H1 (cell line): Measurements from ENCODE around the gene CEP68. TPM values are rescaled to one million over a fixed set of nuclear protein-coding genes. Genes with fewer than 3 reads are reported as not detected.

Experiments used
- PHF8 ChIP-seq: fragments of 200-600 bp; sonication (generic); conservative IDR thresholded peaks from 2 replicates; pipeline ENCODE4 v1.7.1; 2012; ENCODE audit warnings: low read depth, mild to moderate bottlenecking, inconsistent platforms, low read length, moderate library complexity
- polyA plus RNA-seq, 7 experiments: library from polyadenylated mRNA; depleted of rRNA in 3 of 7; stranded (reverse) in 5 of 7; unstranded in 2 of 7; fragments of >200 nt in 5 of 7; fragments of 200-250 nt in 2 of 7; gene quantifications; 1 replicate in 5 of 7; 2 replicates in 1 of 7; 4 replicates in 1 of 7; pipeline versions ENCODE4 v1.2.1 to v1.2.3, GENCODE V29; 2011 to 2013; ENCODE audit warnings: missing spikeins in 2 of 7, mixed read lengths in 2 of 7
- total RNA-seq: library from RNA; stranded (reverse); fragmentation: NEBNext Ultra II Directional; extraction: Animal tissue kit (Norgen Biotek cat#: 25700); gene quantifications from 2 replicates; pipeline ENCODE4 v1.2.1, GENCODE V29; 2021

The CEP68 gene
- total and polyA plus RNA-seq, 2 of the 8 experiments (the other 6 are each of a cell fraction or from before 2014, with no cell fraction given): 23.2 to 24.7 TPM

DNA sequence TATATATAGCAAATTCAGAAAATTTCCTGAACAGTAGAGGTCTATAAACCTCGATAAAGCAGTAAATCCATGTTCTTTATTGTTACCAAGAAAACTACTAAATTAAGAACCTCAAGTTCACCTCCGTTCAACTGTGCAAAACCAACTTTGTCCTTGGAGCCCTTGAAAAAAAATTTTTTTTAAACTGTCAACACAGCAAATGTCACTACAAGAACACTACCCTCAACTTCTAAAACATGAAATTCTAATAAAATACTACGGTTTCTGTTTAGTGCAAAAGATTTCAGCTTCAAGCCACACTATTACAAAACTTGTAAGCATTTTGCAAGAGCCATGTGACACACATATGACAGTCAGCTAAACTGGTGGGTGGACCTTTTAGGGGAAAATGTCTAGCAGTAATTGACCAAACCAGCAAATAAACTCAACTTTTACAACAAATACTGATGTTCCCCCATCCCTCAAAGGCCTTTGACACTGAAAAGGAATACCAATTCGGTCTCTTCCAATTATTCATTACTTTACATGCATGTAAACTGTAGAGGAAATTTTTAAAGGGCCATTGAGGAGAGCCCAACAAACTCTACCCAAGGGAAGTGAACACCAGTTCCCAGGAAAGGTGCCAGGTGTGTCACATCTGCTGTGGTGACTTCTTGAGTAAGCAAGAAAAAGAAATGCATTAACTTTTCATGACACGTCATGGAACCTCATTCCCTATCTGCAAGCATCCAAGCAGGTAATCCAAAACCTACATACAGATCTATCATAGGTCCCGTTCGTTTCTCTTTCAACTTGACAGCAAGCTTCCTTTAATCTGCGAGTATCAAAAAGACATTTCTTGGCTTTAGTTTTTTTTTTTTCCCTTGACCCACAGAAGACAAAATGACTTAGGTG, 72.3 kb downstream of the CEP68 start (continued):
- no peak for TF ChIP-seq PHF8
- TF ChIP-seq, all 59 proteins: peak for 0
